SK-N-SH (cell line): ENCODE measurements around the gene MXI1. TPM values are rescaled to one million over a fixed set of nuclear protein-coding genes. Genes with fewer than 3 reads are reported as not detected.

Experiments
- CTCF ChIA-PET: fragments of 300-600, 350-600 bp; formaldehyde crosslinking; extraction: SDS; loops from one replicate; lab custom pipeline; 2021; lab: Yijun Ruan, JAX
- POLR2A ChIA-PET: fragments of 350-600 bp; sonication (Branson Sonifier 250); formaldehyde crosslinking; extraction: SDS; loops from one replicate; lab custom pipeline; 2020; ENCODE audit warnings: antibody characterized with exemption, inconsistent platforms; lab: Yijun Ruan, JAX
- DNase-seq: peaks from one replicate; pipeline ENCODE4 v3.0.0; 2012
- H2AFZ ChIP-seq: fragments of 200-600 bp; sonication (generic); 2 replicates; pipeline ENCODE4 v1.8.1; 2016; ENCODE audit warnings: antibody characterized with exemption, mild to moderate bottlenecking, low read depth
- H3F3A ChIP-seq: fragments of 200-600 bp; sonication (generic); replicated peaks from 2 replicates; pipeline ENCODE3; 2016; ENCODE audit warnings: antibody characterized with exemption, mild to moderate bottlenecking; ENCODE audit not compliant: insufficient read depth
- H3K27ac ChIP-seq, 2 experiments: fragments of 200-500 bp in 1 of 2; fragments of 200-600 bp in 1 of 2; sonication (Bioruptor generic) in 1 of 2; sonication (generic), shearing (Covaris generic) in 1 of 2; 2 replicates each; pipeline versions ENCODE4 v1.5.1 to v1.6.1; 2014 to 2016; ENCODE audit warnings: low read depth in 2 of 2, inconsistent platforms in 1 of 2, low read length in 1 of 2, mild to moderate bottlenecking in 1 of 2, mixed read lengths in 1 of 2
- H3K27me3 ChIP-seq: fragments of 200-600 bp; sonication (generic), shearing (Covaris generic); 2 replicates; pipeline ENCODE4 v1.6.1; 2016; ENCODE audit warnings: mixed run types; ENCODE audit not compliant: insufficient read depth
- H3K36me3 ChIP-seq, 2 experiments: fragments of 200-500 bp in 1 of 2; fragments of 200-600 bp in 1 of 2; sonication (Bioruptor generic) in 1 of 2; sonication (generic) in 1 of 2; replicated peaks in 1 of 2; 2 replicates each; pipeline versions ENCODE3 to v1.5.1; 2014 to 2016; ENCODE audit warnings: low read length in 1 of 2, mild to moderate bottlenecking in 1 of 2; ENCODE audit not compliant: insufficient read depth in 2 of 2, control insufficient read depth in 1 of 2
- H3K4me1 ChIP-seq, 2 experiments: fragments of 200-500 bp in 1 of 2; fragments of 200-600 bp in 1 of 2; sonication (Bioruptor generic) in 1 of 2; sonication (generic), shearing (Covaris generic) in 1 of 2; 2 replicates each; pipeline versions ENCODE4 v1.5.1 to v1.6.1; 2014 to 2016; ENCODE audit warnings: low read depth in 1 of 2, low read length in 1 of 2, mixed run types in 1 of 2; ENCODE audit not compliant: insufficient read depth in 2 of 2, control insufficient read depth in 1 of 2
- H3K4me2 ChIP-seq: fragments of 200-600 bp; sonication (generic), shearing (Covaris generic); 2 replicates; pipeline ENCODE4 v1.6.1; 2017; ENCODE audit warnings: mixed run types
- H3K4me3 ChIP-seq, 2 experiments: fragments of 200-500 bp in 1 of 2; fragments of 200-600 bp in 1 of 2; sonication (Bioruptor generic) in 1 of 2; sonication (generic), shearing (Covaris generic) in 1 of 2; 2 replicates each; pipeline versions ENCODE4 v1.5.1 to v1.8.1; 2014 to 2016; ENCODE audit warnings: low read depth in 2 of 2, inconsistent platforms in 1 of 2, low read length in 1 of 2, mild to moderate bottlenecking in 1 of 2, mixed read lengths in 1 of 2, moderate library complexity in 1 of 2
- H3K79me2 ChIP-seq: fragments of 200-600 bp; sonication (generic); 2 replicates; pipeline ENCODE4 v1.8.1; 2017; ENCODE audit warnings: mild to moderate bottlenecking; ENCODE audit not compliant: insufficient read depth
- H3K9ac ChIP-seq: fragments of 200-600 bp; sonication (generic); 2 replicates; pipeline ENCODE4 v1.6.1; 2017; ENCODE audit warnings: mixed run types
- H3K9me2 ChIP-seq: fragments of 200-600 bp; sonication (generic); 2 replicates; pipeline ENCODE4 v1.6.1; 2017; ENCODE audit warnings: mixed run types
- H3K9me3 ChIP-seq: fragments of 200-600 bp; sonication (generic); 2 replicates; pipeline ENCODE4 v1.6.1; 2017; ENCODE audit warnings: mixed run types, mild to moderate bottlenecking, moderate library complexity
- H4K20me1 ChIP-seq: fragments of 200-600 bp; sonication (generic); 2 replicates; pipeline ENCODE4 v1.6.1; 2017; ENCODE audit warnings: mild to moderate bottlenecking, mixed run types; ENCODE audit not compliant: insufficient read depth
- CHD2 ChIP-seq: fragments of 150-350 bp; IDR thresholded peaks from 2 replicates; pipeline ENCODE4 v1.6.1; 2018; ENCODE audit warnings: low read length; ENCODE audit not compliant: partially characterized antibody
- ELF1 ChIP-seq: IDR thresholded peaks from 2 replicates; pipeline ENCODE4 v1.4.0; 2012
- EP300 ChIP-seq, 2 experiments: IDR thresholded peaks; 2 replicates each; pipeline versions ENCODE4 v1.4.0 to v1.6.1; 2012; ENCODE audit warnings: borderline replicate concordance in 1 of 2, low read depth in 1 of 2, low read length in 1 of 2
- FOSL2 ChIP-seq: IDR thresholded peaks from 2 replicates; pipeline ENCODE4 v1.4.0; 2012; ENCODE audit warnings: low read depth, mild to moderate bottlenecking, moderate library complexity, borderline replicate concordance
- FOXJ3 ChIP-seq: sonication (generic); formaldehyde crosslinking; IDR thresholded peaks from 2 replicates; pipeline ENCODE4 v1.5.1; 2020; ENCODE audit warnings: mild to moderate bottlenecking, missing genetic modification reagents
- FOXM1 ChIP-seq: IDR thresholded peaks from 2 replicates; pipeline ENCODE4 v1.4.0; 2012; ENCODE audit warnings: low read depth, mild to moderate bottlenecking
- GABPA ChIP-seq: IDR thresholded peaks from 2 replicates; pipeline ENCODE4 v1.4.0; 2012; ENCODE audit warnings: low read depth, mild to moderate bottlenecking
- GATA2 ChIP-seq: sonication (generic); formaldehyde crosslinking; IDR thresholded peaks from 2 replicates; pipeline ENCODE4 v1.5.0; 2020; ENCODE audit warnings: mild to moderate bottlenecking, missing genetic modification reagents
- JUND ChIP-seq: IDR thresholded peaks from 2 replicates; pipeline ENCODE4 v1.4.0; 2012
- MEF2A ChIP-seq: IDR thresholded peaks from 2 replicates; pipeline ENCODE4 v1.4.0; 2012; ENCODE audit warnings: low read depth, borderline replicate concordance
- NFIC ChIP-seq: IDR thresholded peaks from 2 replicates; pipeline ENCODE4 v1.4.0; 2012; ENCODE audit warnings: borderline replicate concordance
- PBX3 ChIP-seq: IDR thresholded peaks from 2 replicates; pipeline ENCODE4; 2012
- POLR2AphosphoS5 ChIP-seq: IDR thresholded peaks from 2 replicates; pipeline ENCODE4 v1.6.1; 2012; ENCODE audit warnings: low read depth, low read length
- RAD21 ChIP-seq: IDR thresholded peaks from 2 replicates; pipeline ENCODE4 v1.6.1; 2012; ENCODE audit warnings: mild to moderate bottlenecking, low read length
- RCOR1 ChIP-seq: fragments of 150-350 bp; IDR thresholded peaks from 2 replicates; pipeline ENCODE4 v1.6.1; 2017; ENCODE audit warnings: antibody characterized with exemption, low read length
- SMC3 ChIP-seq: IDR thresholded peaks from 2 replicates; pipeline ENCODE4 v1.6.1; 2012; ENCODE audit warnings: low read depth, low read length, improper control_type of control experiment
- TEAD4 ChIP-seq: IDR thresholded peaks from 2 replicates; pipeline ENCODE4 v1.4.0; 2012; ENCODE audit warnings: mild to moderate bottlenecking, borderline replicate concordance; ENCODE audit not compliant: insufficient read depth
- USF1 ChIP-seq: IDR thresholded peaks from 2 replicates; pipeline ENCODE4 v1.4.0; 2012; ENCODE audit warnings: low read depth, borderline replicate concordance
- YY1 ChIP-seq: IDR thresholded peaks from 2 replicates; pipeline ENCODE4 v1.4.0; 2012; ENCODE audit warnings: low read depth, mild to moderate bottlenecking
- WGBS: methylation state at CpG from one replicate; pipeline ENCODE4 v1.1.6; 2017; ENCODE audit warnings: low lambda C conversion rate; 5-methylcytosine and 5-hydroxymethylcytosine counted together
- polyA plus RNA-seq, 3 experiments: library from polyadenylated mRNA; depleted of rRNA; stranded (reverse); fragments of >200 nt; gene quantifications; 2 replicates each; pipeline ENCODE4 v1.2.3, GENCODE V29; 2012
- TF ChIP-seq, protein P1 (sequence below): IDR thresholded peaks from 2 replicates; pipeline ENCODE4 v1.4.0; 2012; ENCODE audit warnings: low read depth
- TF ChIP-seq, protein P2 (sequence below): fragments of 200-600 bp; sonication (generic); IDR thresholded peaks from 2 replicates; pipeline ENCODE4 v1.6.1; 2017; ENCODE audit warnings: antibody characterized with exemption, mild to moderate bottlenecking, moderate library complexity

The MXI1 gene
- polyA plus RNA-seq, 1 of the 3 experiments (the other 2 are of a cell fraction): 13.8 TPM

- TF ChIP-seq FOSL2: no peak
- no peak for TF ChIP-seq FOXM1
- no peak for TF ChIP-seq JUND
- no peak for TF ChIP-seq RAD21
- TF ChIP-seq FOXJ3 (CRISPR knock-in tag): no peak
- no peak for TF ChIP-seq GABPA
- TF ChIP-seq SMC3: no peak
- TF ChIP-seq YY1: no peak
- no peak for TF ChIP-seq MEF2A
- TF ChIP-seq PBX3: no peak
- no peak for TF ChIP-seq CHD2
- ChIA-PET CTCF (interaction anchor here (0.9 to 1.9 kb wide), 3 partner anchors 22 to 75 kb away, joined by 3 to 4 read pairs (median 4); no protein-coding TSS in a partner anchor), POLR2A (no interaction called here)
- Histone ChIP-seq H2AFZ (no peak overlapping the region), H3K36me3 (no peaks in the 10 kb centered on the region), H3K79me2 (no peaks in the 10 kb centered on the region), H3K27ac (no peak overlapping the region), H3K4me3 (no peak overlapping the region), H3K9me2 (no peaks in the 10 kb centered on the region), H3K4me1 (peaks cover 0 to 5% of the 10 kb centered on the region in 2 experiments; a peak in 1 of 4 replicates), H3K27me3 (no peaks in the 10 kb centered on the region), H3K4me2 (no peak overlapping the region), H3K9ac (no peak overlapping the region), H3F3A (peaks cover 12% of the 10 kb centered on the region), H4K20me1 (no peaks in the 10 kb centered on the region), H3K9me3 (no peaks in the 10 kb centered on the region)
- 76% methylated on average over 3 of the region's 8 CpGs for WGBS
- no peak for DNase-seq
These were observed 3.6 kb upstream of the MXI1 start for GRCh38 chr10:110203500-110204455.

- WGBS: 85% methylated on average over 12 of the region's 12 CpGs
- peaks cover 12% of the 10 kb centered on the region for H3F3A ChIP-seq
- no peaks in the 10 kb centered on the region for H4K20me1 ChIP-seq
- H3K27me3 ChIP-seq: no peaks in the 10 kb centered on the region
- ChIA-PET POLR2A (no interaction called here), CTCF (interaction anchor here (1.0 to 5.0 kb wide), 9 partner anchors 9 to 100 kb away, joined by 3 to 51 read pairs (median 4); partner anchors contain the start of gene SMNDC1)
- H3K36me3 ChIP-seq: no peaks in the 10 kb centered on the region
- H3K4me2 ChIP-seq: no peak overlapping the region
- no peaks in the 10 kb centered on the region for H3K9me3 ChIP-seq
- H3K27ac ChIP-seq: no peak overlapping the region
- H3K4me1 ChIP-seq: peaks cover 0 to 5% of the 10 kb centered on the region in 2 experiments; a peak in 1 of 4 replicates
- no peak for DNase-seq
- no peaks in the 10 kb centered on the region for H3K9me2 ChIP-seq
- no peak for TF ChIP-seq FOXM1
- no peak for TF ChIP-seq GABPA
- no peak for TF ChIP-seq POLR2AphosphoS5
- no peak for TF ChIP-seq EP300 (IDR thresholded peaks at IDR 0.05; ENCODE audit: borderline replicate concordance in 1 of 2, low read depth in 1 of 2, low read length in 1 of 2)
- no peak for TF ChIP-seq MEF2A
- no peak for TF ChIP-seq ELF1
- TF ChIP-seq, protein P1, sequence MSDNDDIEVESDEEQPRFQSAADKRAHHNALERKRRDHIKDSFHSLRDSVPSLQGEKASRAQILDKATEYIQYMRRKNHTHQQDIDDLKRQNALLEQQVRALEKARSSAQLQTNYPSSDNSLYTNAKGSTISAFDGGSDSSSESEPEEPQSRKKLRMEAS: no peak
- no peak for TF ChIP-seq TEAD4
- no peak for TF ChIP-seq GATA2 (CRISPR knock-in tag)
- TF ChIP-seq YY1: no peak
- TF ChIP-seq, protein P2, sequence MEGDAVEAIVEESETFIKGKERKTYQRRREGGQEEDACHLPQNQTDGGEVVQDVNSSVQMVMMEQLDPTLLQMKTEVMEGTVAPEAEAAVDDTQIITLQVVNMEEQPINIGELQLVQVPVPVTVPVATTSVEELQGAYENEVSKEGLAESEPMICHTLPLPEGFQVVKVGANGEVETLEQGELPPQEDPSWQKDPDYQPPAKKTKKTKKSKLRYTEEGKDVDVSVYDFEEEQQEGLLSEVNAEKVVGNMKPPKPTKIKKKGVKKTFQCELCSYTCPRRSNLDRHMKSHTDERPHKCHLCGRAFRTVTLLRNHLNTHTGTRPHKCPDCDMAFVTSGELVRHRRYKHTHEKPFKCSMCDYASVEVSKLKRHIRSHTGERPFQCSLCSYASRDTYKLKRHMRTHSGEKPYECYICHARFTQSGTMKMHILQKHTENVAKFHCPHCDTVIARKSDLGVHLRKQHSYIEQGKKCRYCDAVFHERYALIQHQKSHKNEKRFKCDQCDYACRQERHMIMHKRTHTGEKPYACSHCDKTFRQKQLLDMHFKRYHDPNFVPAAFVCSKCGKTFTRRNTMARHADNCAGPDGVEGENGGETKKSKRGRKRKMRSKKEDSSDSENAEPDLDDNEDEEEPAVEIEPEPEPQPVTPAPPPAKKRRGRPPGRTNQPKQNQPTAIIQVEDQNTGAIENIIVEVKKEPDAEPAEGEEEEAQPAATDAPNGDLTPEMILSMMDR: no peak
- no peak for TF ChIP-seq NFIC
- TF ChIP-seq RCOR1: no peak
- TF ChIP-seq SMC3: no peak
- TF ChIP-seq FOXJ3 (CRISPR knock-in tag): no peak
- no peak for TF ChIP-seq PBX3
- TF ChIP-seq JUND: no peak
- no peak for TF ChIP-seq RAD21
- TF ChIP-seq USF1: no peak
- no peaks in the 10 kb centered on the region for H3K79me2 ChIP-seq
- H3K9ac ChIP-seq: no peak overlapping the region
- H2AFZ ChIP-seq: no peak overlapping the region
- no peak overlapping the region for H3K4me3 ChIP-seq
These were observed 2.2 kb upstream of the MXI1 start for GRCh38 chr10:110205051-110205675.
